C4-2B (cell line): ENCODE measurements around the gene GAS6.

Experiments
- H3K27ac ChIP-seq: fragments of 450-650 bp; 2 replicates; pipeline ENCODE4 v1.5.1; 2017
- CTCF ChIP-seq: fragments of 450-650 bp; conservative IDR thresholded peaks from 2 replicates; pipeline ENCODE4 v1.5.1; 2017; ENCODE audit warnings: mild to moderate bottlenecking
- ZFX ChIP-seq: fragments of 450-650 bp; IDR thresholded peaks from 2 replicates; pipeline ENCODE4 v1.6.1; 2017

Gene GAS6

GRCh38 chr13:113856716-113857065 is 7.2 kb downstream of the GAS6 start:
- peak overlapping the region; percentile 23 for H3K27ac ChIP-seq
- TF ChIP-seq ZFX = no peak
- no peak for TF ChIP-seq CTCF

- no peak for TF ChIP-seq CTCF
- no peak for TF ChIP-seq ZFX
- H3K27ac ChIP-seq = peak overlapping the region; percentile 23
These were observed 7.8 kb downstream of the GAS6 start for GRCh38 chr13:113855931-113856715.

- H3K27ac ChIP-seq = no peak overlapping the region
- no peak for TF ChIP-seq ZFX
- no peak for TF ChIP-seq CTCF
These were observed 8.6 kb downstream of the GAS6 start for GRCh38 chr13:113855012-113855921.

GRCh38 chr13:113854238-113855011 is 9.5 kb downstream of the GAS6 start:
- no peak for TF ChIP-seq ZFX
- no peak for TF ChIP-seq CTCF
- no peak overlapping the region for H3K27ac ChIP-seq

- no peak overlapping the region for H3K27ac ChIP-seq
- no peak for TF ChIP-seq ZFX
- no peak for TF ChIP-seq CTCF
These were observed 10.2 kb downstream of the GAS6 start for GRCh38 chr13:113853518-113854237.

GRCh38 chr13:113852536-113853517 is 11.0 kb downstream of the GAS6 start:
- TF ChIP-seq ZFX = no peak
- no peak overlapping the region for H3K27ac ChIP-seq
